Head of caudate nucleus (tissue), 42 donors: Measurements from ENCODE around the gene GFPT2.
"Not testable (repeated sequence)": the region's sequence is repeated elsewhere in the genome, so short reads cannot be mapped to it uniquely, and the experiment has no call there.

Source experiments
- DNase-seq, 42 donors: peaks; one replicate each; pipeline versions ENCODE4 v3.0.0 to v3.0.0-alpha.2; 2020 to 2021; ENCODE audit warnings: mixed read lengths in 7 of 42
- intact Hi-C: fragments of 100-400 bp; cut with DNase I; formaldehyde crosslinking; loops from one replicate; pipeline ENCODE4 v1.15.0; 2022

The GFPT2 gene

DNA sequence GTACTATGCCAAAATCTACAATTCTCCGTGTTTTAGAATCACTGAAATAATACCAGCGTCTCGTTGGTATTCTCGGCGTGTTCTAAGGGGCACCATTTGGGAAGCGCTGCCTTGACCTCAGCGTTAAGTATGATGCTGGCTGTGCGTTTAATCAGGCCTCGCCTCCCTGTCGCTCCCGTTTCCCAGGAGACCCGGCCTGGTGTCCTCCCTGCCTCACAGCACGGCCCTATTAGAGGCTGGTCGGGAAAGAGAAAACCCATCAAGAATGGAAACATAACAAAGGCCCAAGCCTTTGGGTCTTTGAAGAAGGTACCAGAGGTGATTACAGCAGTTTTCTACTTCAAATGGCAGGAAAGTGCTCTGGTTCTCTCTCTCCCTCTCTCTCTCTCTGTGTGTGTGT lies 30.0 kb downstream of the GFPT2 start:
- intact Hi-C loops = no loop called here
- DNase-seq = no peak

DNA sequence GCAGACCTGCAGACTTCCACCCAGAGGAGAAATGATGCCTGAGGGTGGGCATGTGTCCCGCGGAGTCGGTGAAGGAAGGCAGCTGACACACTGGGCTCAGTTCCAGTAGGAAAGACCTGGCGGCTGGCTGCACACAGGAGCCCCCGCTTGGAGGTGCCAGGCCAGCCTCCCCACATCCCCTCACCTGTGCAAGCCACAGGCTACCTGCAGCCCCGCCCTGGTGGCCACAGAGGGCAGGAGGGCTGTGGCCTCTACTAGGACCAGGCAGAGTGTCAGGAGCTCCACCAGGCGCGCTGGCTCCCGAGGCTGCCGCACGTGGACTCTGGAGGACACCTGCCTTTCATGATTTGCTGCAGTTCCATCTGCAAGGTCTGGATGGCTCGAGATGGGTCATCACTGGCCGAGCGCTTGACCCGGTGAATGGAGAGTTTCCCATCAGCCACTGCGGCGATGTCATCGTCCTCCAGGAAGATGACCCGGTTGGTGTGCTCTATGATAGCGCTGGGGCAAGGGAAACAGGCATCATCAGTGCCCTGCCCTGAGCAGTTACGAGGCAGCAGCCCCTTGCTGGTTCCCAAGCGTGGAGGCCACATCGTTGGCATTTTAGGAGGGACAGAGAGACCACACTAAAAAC lies 34.6 kb downstream of the GFPT2 start:
- intact Hi-C loops = no loop called here
- no peak for DNase-seq

- DNase-seq = no peak
- intact Hi-C loops = no loop called here
Observed at GRCh38 chr5:180316586-180316985, 36.5 kb downstream of the GFPT2 start.

DNA sequence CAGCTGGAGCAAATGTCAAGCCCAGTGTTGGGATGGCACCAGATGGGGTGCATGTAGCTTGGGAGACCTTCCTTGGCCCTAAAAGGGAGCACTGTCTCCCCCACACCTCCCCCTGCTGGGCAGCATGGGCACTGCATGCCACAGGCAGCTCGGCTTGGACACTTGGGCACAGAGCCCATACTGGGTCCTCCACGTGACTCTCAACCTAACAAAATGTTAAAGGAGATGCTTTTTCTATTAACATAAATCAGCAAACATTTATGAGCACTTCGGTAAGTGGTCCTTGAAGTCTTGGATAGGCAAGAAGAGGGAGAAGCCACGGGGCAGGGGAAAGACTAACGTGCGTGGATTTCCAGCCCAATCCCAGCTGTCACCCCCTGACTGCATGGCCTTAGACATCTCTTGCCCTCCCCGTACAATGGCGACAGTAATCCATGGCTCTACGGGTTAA lies 37.3 kb downstream of the GFPT2 start:
- intact Hi-C loops = no loop called here
- DNase-seq = peak; percentile 24 to 90 (median 77)

DNA sequence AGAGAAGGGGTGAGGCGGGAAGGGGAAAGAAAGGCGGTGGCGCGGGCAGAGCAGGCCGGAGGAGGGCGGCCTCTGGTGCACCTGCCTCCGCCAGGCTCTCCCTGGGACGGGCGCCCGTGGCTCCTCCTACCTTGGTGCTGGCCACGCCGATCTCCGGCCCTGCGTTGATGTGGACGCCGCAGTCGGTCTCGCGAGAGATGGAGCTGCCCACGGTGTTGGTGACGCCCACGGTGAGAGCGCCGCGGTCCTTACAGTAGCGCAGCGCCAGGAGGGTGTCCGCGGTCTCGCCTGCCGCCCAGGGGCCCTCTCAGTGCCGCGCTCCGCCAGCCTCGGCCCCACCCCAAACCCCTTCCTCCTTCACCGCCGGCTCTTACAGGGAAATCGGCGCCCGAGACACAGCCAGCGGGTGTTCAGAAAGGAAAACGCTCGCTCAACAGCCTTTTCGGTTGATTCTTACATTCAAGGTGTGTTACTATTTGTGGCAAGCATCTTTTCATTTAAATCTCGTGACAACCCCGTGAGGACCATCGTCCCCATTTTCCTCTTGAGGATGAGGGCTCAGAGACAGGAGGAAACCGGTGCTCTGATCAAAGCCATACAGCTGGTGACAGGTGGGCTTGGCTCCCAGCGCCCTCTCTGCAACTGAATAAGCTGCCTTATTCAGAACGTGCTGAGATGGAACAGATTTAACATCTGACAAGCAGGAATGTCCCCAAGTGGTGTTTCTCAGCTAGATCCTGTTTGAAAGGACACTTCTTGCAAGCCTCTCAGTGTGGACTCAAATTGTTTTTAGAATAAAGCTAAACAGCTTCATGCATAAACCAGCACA lies 39.2 kb downstream of the GFPT2 start:
- intact Hi-C loops = no loop called here

GRCh38 chr5:180311216-180311615 lies 41.9 kb downstream of the GFPT2 start:
- no peak for DNase-seq
- intact Hi-C loops = no loop called here

More for the DNA sequence above, 39.2 kb downstream of the GFPT2 start:
- peak in 27 of 42 donors; percentile 44 to 92 (median 73) for DNase-seq

DNA sequence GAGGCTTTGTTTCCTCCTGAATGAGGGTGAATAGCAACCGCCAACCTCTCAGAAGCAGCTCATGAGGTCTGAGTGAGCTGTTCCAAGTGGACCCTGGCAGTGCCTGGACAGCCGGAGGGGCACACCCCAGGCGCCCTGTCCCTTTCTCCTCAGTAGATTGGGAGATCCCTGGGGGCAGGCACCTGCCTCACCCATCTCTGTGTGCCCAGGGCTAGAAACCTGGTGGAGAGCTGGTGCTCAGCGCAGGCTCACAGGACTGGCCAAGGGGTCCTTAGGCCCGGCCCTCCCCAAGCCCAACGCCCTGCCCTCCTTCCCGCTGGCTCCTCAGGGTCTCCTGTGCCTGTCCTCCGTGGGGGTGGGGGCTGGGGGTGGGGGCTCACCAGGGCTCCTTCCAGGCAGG lies 46.3 kb downstream of the GFPT2 start:
- DNase-seq = no peak
- intact Hi-C loops = no loop called here

- intact Hi-C loops = no loop called here
- DNase-seq = no peak
Observed at GRCh38 chr5:180305481-180305880, 47.7 kb downstream of the GFPT2 start.

- DNase-seq = no peak
- intact Hi-C loops = no loop called here
Observed at GRCh38 chr5:180304431-180305375, 48.4 kb downstream of the GFPT2 start.

- no peak for DNase-seq
- intact Hi-C loops = no loop called here
Observed at GRCh38 chr5:180304016-180304292, 49.2 kb downstream of the GFPT2 start.

DNA sequence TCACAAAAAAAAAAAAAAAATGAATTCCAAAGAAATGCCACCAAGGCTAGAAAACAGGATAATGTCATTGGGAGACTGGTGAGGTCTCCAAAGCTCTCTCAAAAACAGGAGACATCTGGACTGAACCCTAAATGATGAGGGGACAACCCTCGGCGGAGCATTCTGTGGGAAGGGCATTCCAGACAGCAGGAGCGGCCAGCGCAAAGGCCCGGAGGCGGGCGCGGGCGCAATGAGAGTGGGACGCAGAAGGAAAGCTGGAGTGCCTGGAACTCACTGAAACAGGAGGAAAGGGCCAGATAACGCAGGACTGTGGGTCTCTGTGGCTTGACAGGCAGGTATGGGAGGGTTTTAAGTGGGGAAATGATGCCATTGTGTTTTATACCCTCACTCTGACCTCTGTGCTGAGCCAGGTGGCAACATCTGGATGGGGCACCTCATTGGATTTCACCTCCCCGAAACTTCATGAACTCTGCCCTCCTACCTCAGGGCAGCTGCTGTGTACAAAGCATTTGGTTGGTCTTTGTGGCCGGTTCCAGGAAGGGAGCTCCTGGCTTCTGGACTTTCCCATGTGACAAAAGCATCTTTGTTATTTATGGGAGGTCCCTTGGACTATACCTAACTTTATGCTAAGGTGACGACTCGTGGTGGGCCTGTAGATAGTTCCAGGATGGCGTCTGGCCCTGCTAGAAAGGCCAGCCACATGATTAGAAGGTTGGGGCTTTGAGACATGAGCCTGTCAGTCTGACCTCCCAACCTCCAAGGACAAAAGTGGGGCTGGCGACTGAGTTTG lies 49.7 kb downstream of the GFPT2 start:
- no peak for DNase-seq
- intact Hi-C loops = no loop called here

GRCh38 chr5:180302256-180302655 lies 50.9 kb downstream of the GFPT2 start:
- intact Hi-C loops = no loop called here
- no peak for DNase-seq

GRCh38 chr5:180301253-180301652 lies 51.9 kb downstream of the GFPT2 start:
- no peak for DNase-seq
- intact Hi-C loops = no loop called here

DNA sequence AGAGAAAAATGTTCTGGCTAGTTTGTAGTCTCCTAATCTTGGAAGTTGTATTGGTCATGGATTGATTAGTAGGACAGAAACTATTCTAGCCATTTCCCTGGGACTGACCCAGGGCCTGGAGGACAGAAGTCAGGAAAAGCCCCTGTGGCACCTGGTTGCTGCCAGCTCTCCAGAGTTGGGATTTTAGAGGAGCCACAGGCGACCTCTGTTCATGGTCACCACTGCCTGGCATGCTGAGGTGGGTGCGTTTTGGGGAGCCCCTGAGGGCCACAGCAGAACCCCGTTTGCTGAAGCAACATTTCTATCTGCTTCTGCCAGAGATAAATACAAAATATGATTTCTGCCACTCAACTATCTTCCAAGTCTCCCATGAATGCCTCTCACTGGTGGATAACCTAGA lies 53.6 kb downstream of the GFPT2 start:
- no peak for DNase-seq
- intact Hi-C loops = loop anchor here (5.0 kb wide), 1 partner anchor 133 kb away; no protein-coding TSS in a partner anchor

DNA sequence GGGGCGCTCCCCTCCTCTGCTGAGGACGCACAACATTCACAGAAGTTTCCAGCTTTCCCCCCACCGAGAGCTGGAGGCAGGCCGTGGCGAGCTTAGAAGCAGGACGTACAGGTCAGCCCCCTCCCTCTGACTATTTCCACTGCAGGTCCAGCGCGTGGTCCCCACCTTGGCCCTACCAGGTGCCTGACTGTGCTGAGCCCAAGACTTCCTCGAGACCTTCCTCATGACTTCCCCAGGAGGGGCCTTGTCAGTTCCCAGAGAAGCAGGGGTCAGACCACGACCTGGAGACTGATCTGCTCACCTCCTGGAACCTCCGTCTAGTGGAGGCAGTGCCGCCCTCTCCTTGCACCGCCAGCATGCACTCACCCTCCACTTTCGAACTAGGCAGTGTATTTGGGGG lies 54.1 kb downstream of the GFPT2 start:
- not testable (repeated sequence) for DNase-seq
- intact Hi-C loops = loop anchor here (5.0 kb wide), 1 partner anchor 133 kb away; no protein-coding TSS in a partner anchor

- no peak for DNase-seq
- intact Hi-C loops = loop anchor here (5.0 kb wide), 1 partner anchor 135 kb away; no protein-coding TSS in a partner anchor
Observed at GRCh38 chr5:180297587-180298282, 55.4 kb downstream of the GFPT2 start.

GRCh38 chr5:180296771-180297170 lies 56.4 kb downstream of the GFPT2 start:
- intact Hi-C loops = loop anchor here (5.0 kb wide), 1 partner anchor 136 kb away; no protein-coding TSS in a partner anchor
- no peak for DNase-seq
